ENCODE data around the gene LRRC42.

LRRC42 gene

DNA sequence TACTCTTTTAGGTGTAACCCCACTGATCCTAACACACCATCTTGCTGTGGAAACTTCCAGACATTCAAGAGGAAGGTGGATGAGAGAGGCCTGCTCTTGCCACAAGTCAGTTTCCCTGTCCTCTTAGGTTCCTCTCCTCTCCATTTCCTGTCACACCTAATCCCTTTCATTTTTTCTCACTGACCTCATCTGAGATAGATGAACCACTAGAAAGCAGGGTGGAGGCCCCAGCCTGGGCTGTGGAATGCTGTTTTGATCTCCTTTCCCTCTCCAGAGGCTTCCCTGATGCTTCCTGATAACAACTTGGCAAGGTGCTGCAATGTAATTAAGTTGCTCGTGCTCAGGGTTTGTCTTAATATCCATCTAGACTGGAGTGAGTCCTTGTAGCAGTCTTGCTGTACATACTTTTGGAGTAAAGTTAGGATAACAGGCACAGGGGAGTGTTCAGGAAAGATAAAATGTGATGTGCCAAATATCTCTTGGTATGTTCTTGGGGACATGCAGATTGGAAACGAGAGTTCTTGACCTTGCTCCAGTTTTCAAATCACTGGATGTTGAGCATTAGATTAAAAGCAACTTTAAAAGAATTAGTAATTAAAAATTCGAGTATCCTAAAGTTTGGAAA lies 11.2 kb downstream of the LRRC42 start:
- peaks cover 5 to 21% of the 10 kb centered on the region in 2 experiments for H3K36me3 ChIP-seq (ENCODE audit: control insufficient read depth in 1 of 2, insufficient read depth in 2 of 2, low read length in 2 of 2)
- H4K8ac ChIP-seq (ENCODE audit: low read depth, low read length): no peak overlapping the region
- H3K4ac ChIP-seq (ENCODE audit: low read depth, low read length): no peak overlapping the region
- H3K79me2 ChIP-seq (ENCODE audit: control insufficient read depth, insufficient read depth, low read length, poor library complexity): no peaks in the 10 kb centered on the region
- no peak overlapping the region for H2BK5ac ChIP-seq (ENCODE audit: low read depth, low read length, poor library complexity)
- peak overlapping the region; percentile 40 for H3K4me2 ChIP-seq (ENCODE audit: low read length)
- no peak overlapping the region for H3K9ac ChIP-seq (ENCODE audit: low read length)
- H3K4me3 ChIP-seq (ENCODE audit: low read depth, low read length): no peak overlapping the region
- no peak overlapping the region for H2AFZ ChIP-seq (ENCODE audit: insufficient read depth, low read length, poor library complexity)
- no peaks in the 10 kb centered on the region for H3K9me3 ChIP-seq (ENCODE audit: insufficient read depth, low read depth, low read length)
- peaks cover 0 to 7% of the 10 kb centered on the region in 2 experiments for H3K4me1 ChIP-seq (ENCODE audit: control insufficient read depth in 1 of 2, insufficient read depth in 2 of 2, low read length in 2 of 2)
- H2BK120ac ChIP-seq (ENCODE audit: insufficient read depth, low read length, poor library complexity): no peak overlapping the region
- peak overlapping the region; percentile 25 for H3K27ac ChIP-seq (ENCODE audit: low read depth, low read length)
- peak; percentile 76 to 81 for DNase-seq
- no CpG with 5 or more reads among the region's 3 CpGs for WGBS (ENCODE audit: extremely low coverage, insufficient coverage, insufficient read length)
- no peak overlapping the region for H4K12ac ChIP-seq (ENCODE audit: low read depth, low read length)
- H3K79me1 ChIP-seq (ENCODE audit: low read length): no peaks in the 10 kb centered on the region
- no peaks in the 10 kb centered on the region for H3K27me3 ChIP-seq (ENCODE audit: insufficient read depth, low read length)
- H3K18ac ChIP-seq (ENCODE audit: low read length): no peak overlapping the region
- H3K23ac ChIP-seq (ENCODE audit: low read length): no peak overlapping the region
- no peak overlapping the region for H2AK5ac ChIP-seq (ENCODE audit: low read length)
- no peak overlapping the region for H2BK12ac ChIP-seq (ENCODE audit: low read length)
- no peak overlapping the region for H3K14ac ChIP-seq (ENCODE audit: low read length)
- no peak overlapping the region for H4K91ac ChIP-seq (ENCODE audit: low read depth, low read length)

DNA sequence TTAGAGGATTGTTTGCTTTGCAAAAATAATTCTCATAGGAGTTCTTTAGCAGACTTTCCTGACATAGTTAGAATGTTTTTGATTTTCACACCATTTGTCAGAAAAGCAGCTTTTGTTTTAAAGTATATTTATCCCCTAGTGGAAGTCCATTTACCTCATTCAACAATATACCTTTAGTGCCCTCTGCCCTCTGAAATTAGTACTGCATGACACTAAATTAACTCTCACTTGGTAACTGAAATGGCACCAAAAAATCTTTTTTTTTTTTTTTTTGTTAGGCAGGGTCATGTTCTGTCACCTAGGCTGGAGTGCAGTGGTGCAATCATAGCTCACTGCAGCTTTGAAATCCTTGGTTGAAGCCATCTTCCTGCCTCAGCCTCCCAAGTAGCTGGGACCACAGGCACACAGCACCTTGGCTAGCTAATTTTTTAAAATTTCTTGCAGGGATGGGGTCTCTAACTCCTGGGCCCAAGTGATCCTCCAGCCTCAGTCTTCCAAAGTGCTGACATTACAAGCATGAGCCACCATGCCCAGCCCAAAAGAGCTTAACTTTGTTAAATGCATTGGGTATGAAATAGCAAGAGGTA lies 13.6 kb downstream of the LRRC42 start:
- no peak overlapping the region for H2BK12ac ChIP-seq (ENCODE audit: low read length)
- H4K91ac ChIP-seq (ENCODE audit: low read depth, low read length): no peak overlapping the region
- no peak overlapping the region for H2AFZ ChIP-seq (ENCODE audit: insufficient read depth, low read length, poor library complexity)
- no peak overlapping the region for H3K23ac ChIP-seq (ENCODE audit: low read length)
- no peak overlapping the region for H2BK5ac ChIP-seq (ENCODE audit: low read depth, low read length, poor library complexity)
- peaks cover 0 to 7% of the 10 kb centered on the region in 2 experiments for H3K4me1 ChIP-seq (ENCODE audit: control insufficient read depth in 1 of 2, insufficient read depth in 2 of 2, low read length in 2 of 2)
- H3K27ac ChIP-seq (ENCODE audit: low read depth, low read length): no peak overlapping the region
- peaks cover 9 to 36% of the 10 kb centered on the region in 2 experiments for H3K36me3 ChIP-seq (ENCODE audit: control insufficient read depth in 1 of 2, insufficient read depth in 2 of 2, low read length in 2 of 2)
- no peak overlapping the region for H3K4me2 ChIP-seq (ENCODE audit: low read length)
- H3K14ac ChIP-seq (ENCODE audit: low read length): no peak overlapping the region
- H4K12ac ChIP-seq (ENCODE audit: low read depth, low read length): no peak overlapping the region
- no peaks in the 10 kb centered on the region for H3K79me1 ChIP-seq (ENCODE audit: low read length)
- no peak overlapping the region for H3K18ac ChIP-seq (ENCODE audit: low read length)
- DNase-seq: peak in 1 of 2 donors; percentile 63
- H3K79me2 ChIP-seq (ENCODE audit: control insufficient read depth, insufficient read depth, low read length, poor library complexity): no peaks in the 10 kb centered on the region
- no peaks in the 10 kb centered on the region for H3K9me3 ChIP-seq (ENCODE audit: insufficient read depth, low read depth, low read length)
- no peak overlapping the region for H4K8ac ChIP-seq (ENCODE audit: low read depth, low read length)
- H2AK5ac ChIP-seq (ENCODE audit: low read length): no peak overlapping the region
- no peak overlapping the region for H3K9ac ChIP-seq (ENCODE audit: low read length)
- no peak overlapping the region for H2BK120ac ChIP-seq (ENCODE audit: insufficient read depth, low read length, poor library complexity)
- no peak overlapping the region for H3K4ac ChIP-seq (ENCODE audit: low read depth, low read length)
- H3K4me3 ChIP-seq (ENCODE audit: low read depth, low read length): no peak overlapping the region
- no peaks in the 10 kb centered on the region for H3K27me3 ChIP-seq (ENCODE audit: insufficient read depth, low read length)

DNA sequence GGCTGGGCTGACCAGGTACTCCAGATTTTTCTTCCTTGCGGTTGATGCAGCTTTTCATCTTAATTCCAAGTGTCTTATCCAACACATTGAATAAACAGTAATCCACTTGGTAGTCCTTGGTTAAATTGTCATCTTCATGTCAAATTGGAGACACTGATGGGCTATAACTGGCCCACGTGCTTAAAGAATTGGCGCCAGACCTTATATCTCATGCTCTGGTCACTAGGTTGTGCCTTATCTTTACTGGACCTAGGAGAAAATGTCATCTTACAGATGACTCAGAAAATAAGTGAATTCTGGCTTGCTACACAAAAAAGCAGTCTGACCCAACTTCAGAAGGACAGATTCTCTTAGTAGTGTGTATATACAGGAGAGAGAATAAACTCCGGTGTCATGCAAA lies 16.2 kb downstream of the LRRC42 start:
- Histone ChIP-seq H2BK5ac (ENCODE audit: low read depth, low read length, poor library complexity) (no peak overlapping the region), H2AFZ (ENCODE audit: insufficient read depth, low read length, poor library complexity) (no peak overlapping the region), H3K4me1 (ENCODE audit: control insufficient read depth in 1 of 2, insufficient read depth in 2 of 2, low read length in 2 of 2) (peaks cover 0 to 1% of the 10 kb centered on the region in 2 experiments), H3K9ac (ENCODE audit: low read length) (no peak overlapping the region), H3K4ac (ENCODE audit: low read depth, low read length) (no peak overlapping the region), H3K27me3 (ENCODE audit: insufficient read depth, low read length) (no peaks in the 10 kb centered on the region), H3K4me3 (ENCODE audit: low read depth, low read length) (no peak overlapping the region), H3K18ac (ENCODE audit: low read length) (no peak overlapping the region), H3K27ac (ENCODE audit: low read depth, low read length) (no peak overlapping the region), H2BK120ac (ENCODE audit: insufficient read depth, low read length, poor library complexity) (no peak overlapping the region), H3K23ac (ENCODE audit: low read length) (no peak overlapping the region), H3K79me2 (ENCODE audit: control insufficient read depth, insufficient read depth, low read length, poor library complexity) (no peaks in the 10 kb centered on the region), H3K79me1 (ENCODE audit: low read length) (no peaks in the 10 kb centered on the region), H2AK5ac (ENCODE audit: low read length) (no peak overlapping the region), H4K12ac (ENCODE audit: low read depth, low read length) (no peak overlapping the region), H4K8ac (ENCODE audit: low read depth, low read length) (no peak overlapping the region), H3K9me3 (ENCODE audit: insufficient read depth, low read depth, low read length) (no peaks in the 10 kb centered on the region), H3K36me3 (ENCODE audit: control insufficient read depth in 1 of 2, insufficient read depth in 2 of 2, low read length in 2 of 2) (peaks cover 14 to 40% of the 10 kb centered on the region in 2 experiments), H3K14ac (ENCODE audit: low read length) (no peak overlapping the region), H4K91ac (ENCODE audit: low read depth, low read length) (no peak overlapping the region), H3K4me2 (ENCODE audit: low read length) (no peak overlapping the region), H2BK12ac (ENCODE audit: low read length) (no peak overlapping the region)
- DNase-seq: no peak
- WGBS (ENCODE audit: extremely low coverage, insufficient coverage, insufficient read length): no CpG with 5 or more reads among the region's 4 CpGs

DNA sequence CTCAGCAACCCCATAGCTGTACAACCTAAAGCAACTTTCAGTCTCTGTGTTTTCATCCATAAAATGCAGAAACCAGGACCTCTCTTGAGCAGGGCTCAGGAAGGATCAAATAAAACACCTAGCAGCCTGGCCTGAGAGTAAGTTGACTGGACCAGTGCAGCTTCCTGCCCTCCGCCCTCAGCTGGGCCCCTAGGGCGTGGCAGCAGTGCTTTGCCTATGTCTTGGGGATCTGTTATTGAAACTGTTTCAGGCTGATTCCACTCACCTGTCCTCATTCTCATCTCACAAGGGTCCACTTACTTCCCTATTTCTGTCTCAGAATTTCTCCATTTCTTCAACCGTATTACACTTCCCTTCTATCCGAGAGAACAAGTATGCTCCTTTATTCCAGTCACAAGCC lies 17.3 kb downstream of the LRRC42 start:
- H3K27ac ChIP-seq (ENCODE audit: low read depth, low read length): no peak overlapping the region
- no peaks in the 10 kb centered on the region for H3K27me3 ChIP-seq (ENCODE audit: insufficient read depth, low read length)
- H3K4me2 ChIP-seq (ENCODE audit: low read length): no peak overlapping the region

More for the DNA sequence above, 17.3 kb downstream of the LRRC42 start:
- H3K9ac ChIP-seq (ENCODE audit: low read length): no peak overlapping the region
- no peak overlapping the region for H4K12ac ChIP-seq (ENCODE audit: low read depth, low read length)
- no peak overlapping the region for H4K8ac ChIP-seq (ENCODE audit: low read depth, low read length)
- no peak overlapping the region for H3K4me3 ChIP-seq (ENCODE audit: low read depth, low read length)
- no peaks in the 10 kb centered on the region for H3K79me1 ChIP-seq (ENCODE audit: low read length)
- no peak overlapping the region for H2AK5ac ChIP-seq (ENCODE audit: low read length)
- no peak overlapping the region for H3K23ac ChIP-seq (ENCODE audit: low read length)
- H3K9me3 ChIP-seq (ENCODE audit: insufficient read depth, low read depth, low read length): no peaks in the 10 kb centered on the region
- H2BK12ac ChIP-seq (ENCODE audit: low read length): no peak overlapping the region
- 100% methylated on average over 2 of the region's 4 CpGs for WGBS (ENCODE audit: extremely low coverage, insufficient coverage, insufficient read length)
- H2AFZ ChIP-seq (ENCODE audit: insufficient read depth, low read length, poor library complexity): no peak overlapping the region
- H3K14ac ChIP-seq (ENCODE audit: low read length): no peak overlapping the region
- no peak overlapping the region for H2BK5ac ChIP-seq (ENCODE audit: low read depth, low read length, poor library complexity)
- no peaks in the 10 kb centered on the region for H3K4me1 ChIP-seq (ENCODE audit: control insufficient read depth in 1 of 2, insufficient read depth in 2 of 2, low read length in 2 of 2)
- no peak overlapping the region for H3K18ac ChIP-seq (ENCODE audit: low read length)
- H3K36me3 ChIP-seq (ENCODE audit: control insufficient read depth in 1 of 2, insufficient read depth in 2 of 2, low read length in 2 of 2): peaks cover 16 to 42% of the 10 kb centered on the region in 2 experiments
- DNase-seq: no peak
- no peak overlapping the region for H2BK120ac ChIP-seq (ENCODE audit: insufficient read depth, low read length, poor library complexity)
- H3K79me2 ChIP-seq (ENCODE audit: control insufficient read depth, insufficient read depth, low read length, poor library complexity): no peaks in the 10 kb centered on the region
- H3K4ac ChIP-seq (ENCODE audit: low read depth, low read length): no peak overlapping the region
- no peak overlapping the region for H4K91ac ChIP-seq (ENCODE audit: low read depth, low read length)

All from trophoblast cell (in vitro differentiated cells and primary cell).